IPS-18c (cell line): ENCODE measurements around the gene MAN1A1.

ENCODE experiments used
- H3K4me3 ChIP-seq: 2 replicates; pipeline ENCODE4 v1.7.0; 2013; ENCODE audit warnings: low read depth, mild to moderate bottlenecking, low read length, moderate library complexity; ENCODE audit not compliant: insufficient read depth
- H3K9me3 ChIP-seq: one replicate; pipeline ENCODE4 v1.6.1; 2013; ENCODE audit warnings: mild to moderate bottlenecking, low read length, moderate library complexity; ENCODE audit not compliant: control insufficient read depth, insufficient read depth

The MAN1A1 gene

DNA sequence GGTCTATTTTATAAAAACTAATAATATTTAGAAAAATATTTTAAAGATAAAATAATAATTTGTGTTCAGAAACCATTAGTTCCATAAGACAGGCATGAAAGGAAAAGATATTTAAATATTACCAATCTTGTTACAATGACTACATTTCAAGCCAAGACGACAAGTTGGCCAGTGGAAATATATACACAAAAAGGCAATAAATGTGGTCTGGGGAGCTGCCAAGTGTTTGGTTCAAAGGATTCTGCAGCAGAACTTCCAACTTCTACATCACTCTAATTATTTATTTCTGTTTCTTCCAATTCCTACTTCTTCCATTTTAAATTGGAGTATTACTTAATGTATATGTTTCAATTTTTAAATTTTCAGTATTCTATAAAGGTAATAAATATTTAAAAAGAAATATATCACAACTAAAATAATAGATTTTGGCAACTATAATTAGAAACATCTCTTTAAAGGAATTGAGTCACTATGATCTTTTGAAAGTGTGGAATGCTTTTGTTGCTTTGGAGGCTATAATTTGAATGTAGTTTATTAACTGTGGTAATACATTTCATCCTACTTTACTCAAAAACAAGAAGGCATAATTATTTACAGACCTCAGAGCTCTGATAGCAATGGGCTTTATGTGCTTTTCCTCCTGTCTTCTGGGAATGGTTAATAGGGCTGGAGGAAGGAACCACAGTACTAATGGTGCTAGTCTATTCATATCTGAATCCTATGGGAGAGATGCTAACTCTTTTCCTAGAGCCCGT, 141.4 kb downstream of the MAN1A1 start:
- no peaks in the 10 kb centered on the region for H3K9me3 ChIP-seq
- no peak overlapping the region for H3K4me3 ChIP-seq

DNA sequence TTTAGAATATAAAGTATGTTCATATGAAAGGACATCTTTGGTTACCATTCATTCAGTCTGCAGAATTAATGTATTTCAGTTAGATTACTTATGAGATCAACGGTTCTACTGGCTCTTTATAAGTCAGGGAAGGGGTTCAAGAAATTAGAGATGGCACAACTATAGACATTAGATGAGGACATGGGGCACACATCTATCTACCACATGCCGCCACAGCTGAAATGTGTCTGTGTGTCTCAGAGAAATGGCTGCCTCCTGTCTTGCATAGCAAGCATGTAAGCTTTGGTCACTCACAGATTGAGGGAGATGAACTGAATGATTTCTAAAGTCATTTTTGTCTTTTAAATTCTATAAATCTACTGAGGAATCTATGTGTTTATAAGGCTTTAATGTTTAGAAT, 142.2 kb downstream of the MAN1A1 start:
- no peaks in the 10 kb centered on the region for H3K9me3 ChIP-seq
- no peak overlapping the region for H3K4me3 ChIP-seq

DNA sequence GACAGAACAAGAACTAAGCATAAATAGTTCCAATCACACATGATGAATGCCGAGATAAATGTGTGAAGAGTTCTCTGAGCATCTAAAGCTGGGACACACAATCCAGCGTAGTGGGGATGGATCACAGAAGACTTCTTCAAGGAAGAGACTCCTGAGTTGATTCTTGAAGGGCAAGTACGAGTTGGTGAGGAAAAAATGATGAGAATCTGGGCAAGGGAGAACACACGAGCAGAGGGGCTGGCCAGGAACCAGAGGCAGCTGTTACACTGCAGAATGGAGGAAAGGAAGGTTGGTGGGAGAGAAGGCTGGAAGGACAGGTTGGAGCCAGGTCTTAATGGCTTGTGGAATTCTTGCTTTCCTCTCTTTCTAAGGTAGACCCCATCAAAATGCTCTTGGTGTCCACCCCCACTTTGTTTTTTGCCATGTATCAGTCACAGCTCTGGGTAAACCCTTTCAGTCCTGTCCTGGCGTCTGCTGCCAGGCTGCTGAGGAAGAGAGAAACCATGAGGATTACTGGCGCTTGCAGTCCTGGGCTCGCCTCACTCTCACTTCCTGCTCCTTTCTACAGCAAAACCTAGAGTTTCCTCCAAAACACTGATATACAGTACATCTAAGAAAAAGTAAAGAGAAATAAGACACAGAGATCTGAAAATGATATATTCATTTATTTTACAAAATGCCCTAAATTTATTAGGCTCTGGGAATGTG, 143.5 kb downstream of the MAN1A1 start:
- no peaks in the 10 kb centered on the region for H3K9me3 ChIP-seq
- no peak overlapping the region for H3K4me3 ChIP-seq

DNA sequence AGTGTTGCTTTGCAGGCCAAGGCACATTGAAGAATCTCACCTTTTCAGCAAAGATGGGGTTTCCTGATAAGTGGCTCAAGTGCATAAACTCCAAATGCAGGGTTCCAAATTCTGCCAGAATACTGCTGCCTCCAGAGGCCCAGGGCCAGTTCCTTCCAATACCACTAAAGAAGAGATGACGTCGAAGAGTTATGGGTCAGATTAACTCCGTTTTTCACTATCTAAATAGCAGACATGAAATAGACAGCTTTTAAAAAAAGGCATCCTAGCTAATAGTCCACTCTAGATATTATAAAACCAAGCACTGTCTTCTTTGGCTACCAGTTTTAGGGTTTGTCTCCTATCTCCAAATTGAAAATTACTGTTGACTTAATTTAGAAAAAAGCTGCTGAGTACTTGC, 144.8 kb downstream of the MAN1A1 start:
- Histone ChIP-seq H3K4me3 (no peak overlapping the region), H3K9me3 (no peaks in the 10 kb centered on the region)

DNA sequence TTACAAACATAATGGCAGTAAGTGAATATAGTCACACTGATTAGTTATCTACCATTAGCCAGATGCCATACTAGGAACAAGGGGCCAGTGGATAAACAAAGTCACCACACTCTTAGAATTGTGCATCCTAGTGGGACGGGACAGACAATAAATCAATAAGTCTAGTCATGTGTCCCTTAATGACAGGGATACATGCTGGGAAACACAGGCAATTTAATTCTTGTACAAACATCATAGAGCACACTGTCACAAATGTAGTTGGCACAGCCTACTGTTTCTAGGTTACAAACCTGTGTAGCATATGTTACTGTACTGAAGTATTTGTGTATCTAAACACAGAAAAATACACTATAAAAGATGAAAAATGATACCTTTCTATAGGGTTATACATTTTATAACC, 148.1 kb downstream of the MAN1A1 start:
- no peak overlapping the region for H3K4me3 ChIP-seq
- no peaks in the 10 kb centered on the region for H3K9me3 ChIP-seq

DNA sequence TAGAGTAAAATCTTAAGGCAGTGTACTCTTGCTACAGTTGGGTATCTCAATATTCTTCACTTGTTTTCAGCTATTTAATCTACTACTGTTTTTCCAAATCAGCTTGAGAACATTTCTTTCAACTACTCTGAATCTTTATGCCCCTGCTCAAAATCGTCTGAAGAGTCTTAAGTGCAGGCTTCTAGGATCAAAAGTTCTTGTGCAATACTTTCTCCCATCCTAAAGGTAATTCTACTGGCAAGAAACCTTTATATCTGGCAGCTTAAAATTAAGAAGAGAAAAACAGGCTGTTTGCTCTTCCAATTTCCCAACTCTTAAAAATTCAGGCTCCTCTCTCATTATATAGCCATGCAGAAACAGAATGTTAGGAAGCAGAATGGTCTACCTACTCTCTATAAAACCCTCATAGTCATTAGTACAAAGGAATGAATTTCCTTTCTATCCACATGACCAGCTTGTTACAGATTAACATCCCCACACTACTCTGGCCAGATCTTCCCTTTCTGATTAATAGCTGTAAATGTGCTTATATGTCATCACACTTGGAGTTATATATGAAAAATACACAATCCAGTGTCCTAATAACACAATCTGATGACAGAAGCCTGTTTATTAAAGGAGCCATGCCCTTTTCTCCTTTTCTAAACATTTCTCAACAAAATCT, 148.9 kb downstream of the MAN1A1 start:
- H3K9me3 ChIP-seq: no peaks in the 10 kb centered on the region
- H3K4me3 ChIP-seq: no peak overlapping the region

DNA sequence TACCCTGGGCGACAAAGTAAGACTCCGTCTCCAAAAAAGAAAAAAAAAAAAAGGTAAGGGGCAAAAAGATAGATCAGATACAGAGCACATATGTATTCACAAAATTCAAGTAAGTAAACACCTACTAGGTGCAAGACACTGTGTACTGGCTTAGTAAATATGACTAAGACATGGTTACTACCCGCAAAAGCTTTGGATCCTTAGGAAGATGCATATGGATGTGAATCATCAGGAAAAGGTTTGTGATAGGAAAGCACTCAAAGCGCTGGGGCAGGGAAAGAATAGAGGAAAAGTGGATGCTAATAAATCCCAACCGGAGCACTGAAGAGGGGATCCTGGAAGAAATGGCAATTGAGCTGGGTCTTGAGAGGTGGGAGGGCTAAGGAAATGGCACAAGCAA, 152.3 kb downstream of the MAN1A1 start:
- Histone ChIP-seq H3K4me3 (no peak overlapping the region), H3K9me3 (no peaks in the 10 kb centered on the region)

DNA sequence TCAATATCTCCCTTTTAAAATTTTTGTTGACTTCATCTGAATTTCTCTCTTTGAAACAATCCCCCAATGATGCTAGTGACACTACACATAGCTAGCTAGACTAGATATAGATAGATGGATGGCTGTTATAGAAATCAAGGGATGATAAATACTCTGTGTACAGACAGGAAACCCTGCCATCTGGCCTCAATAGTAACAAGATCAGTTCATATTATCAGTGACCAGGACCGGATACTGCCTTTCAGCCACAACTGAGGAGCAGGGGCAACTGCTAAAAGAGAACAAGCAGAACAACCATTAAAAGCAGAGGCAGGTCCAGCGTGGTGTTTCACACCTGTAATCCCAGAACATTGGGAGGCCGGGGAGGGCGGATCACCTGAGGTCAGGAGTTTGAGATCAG, 152.8 kb downstream of the MAN1A1 start:
- Histone ChIP-seq H3K4me3 (no peak overlapping the region), H3K9me3 (no peaks in the 10 kb centered on the region)

DNA sequence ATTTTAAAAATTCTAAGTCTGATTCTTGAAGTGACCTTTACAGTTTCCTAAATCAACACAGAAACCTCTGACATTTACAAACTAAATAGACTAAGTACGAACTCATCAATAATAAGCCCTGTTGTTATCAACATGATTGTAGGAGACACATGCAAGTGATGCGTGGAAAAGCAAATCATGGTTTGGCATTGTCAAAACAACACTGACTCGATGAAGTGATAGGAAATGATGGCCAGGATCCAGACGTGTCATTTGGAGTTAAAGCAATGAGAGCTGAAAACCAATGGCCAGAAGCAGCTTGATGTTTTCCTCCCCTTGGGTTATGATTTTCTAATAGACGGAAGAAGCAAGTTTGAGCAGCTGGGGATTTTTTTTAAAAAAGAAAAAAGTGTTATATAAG, 153.7 kb downstream of the MAN1A1 start:
- no peak overlapping the region for H3K4me3 ChIP-seq
- no peaks in the 10 kb centered on the region for H3K9me3 ChIP-seq

DNA sequence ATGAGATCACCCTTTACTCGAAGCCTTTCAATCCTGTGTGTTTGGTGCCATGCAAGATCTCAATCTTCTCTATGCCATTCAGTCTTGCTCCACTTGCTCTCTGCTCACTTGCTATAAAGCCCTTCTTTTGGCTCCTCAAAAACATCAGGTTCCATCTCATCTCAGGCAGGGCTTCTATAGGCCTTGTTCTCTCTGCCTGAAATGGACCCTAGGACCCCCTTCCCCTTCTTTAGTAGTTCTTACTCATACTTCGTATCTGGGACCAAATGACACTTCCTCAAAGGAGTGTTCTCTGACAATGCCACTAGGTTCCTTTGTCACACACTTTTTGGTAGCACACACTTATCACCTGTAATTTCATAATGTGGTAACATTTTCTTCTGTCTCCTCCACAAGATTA, 154.4 kb downstream of the MAN1A1 start:
- H3K9me3 ChIP-seq: no peaks in the 10 kb centered on the region
- H3K4me3 ChIP-seq: no peak overlapping the region

DNA sequence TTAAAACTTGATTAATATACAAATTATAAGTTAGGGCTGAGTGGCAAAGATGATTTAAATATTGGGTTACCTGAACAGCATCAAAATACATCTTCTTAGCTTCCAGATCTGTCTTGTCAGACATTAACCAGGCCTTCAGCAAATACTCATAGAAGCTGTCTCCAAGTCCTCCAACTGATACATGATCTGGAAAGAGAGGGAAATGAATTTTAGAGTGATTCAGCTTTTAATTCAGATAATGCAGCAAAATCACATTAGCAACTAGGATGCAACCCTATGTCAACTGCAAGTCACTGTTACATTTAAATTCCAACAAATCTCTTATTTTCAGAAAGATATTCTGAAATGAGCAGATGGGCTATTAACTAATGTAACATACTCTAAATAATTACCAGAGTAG, 155.9 kb downstream of the MAN1A1 start:
- Histone ChIP-seq H3K9me3 (no peaks in the 10 kb centered on the region), H3K4me3 (no peak overlapping the region)

DNA sequence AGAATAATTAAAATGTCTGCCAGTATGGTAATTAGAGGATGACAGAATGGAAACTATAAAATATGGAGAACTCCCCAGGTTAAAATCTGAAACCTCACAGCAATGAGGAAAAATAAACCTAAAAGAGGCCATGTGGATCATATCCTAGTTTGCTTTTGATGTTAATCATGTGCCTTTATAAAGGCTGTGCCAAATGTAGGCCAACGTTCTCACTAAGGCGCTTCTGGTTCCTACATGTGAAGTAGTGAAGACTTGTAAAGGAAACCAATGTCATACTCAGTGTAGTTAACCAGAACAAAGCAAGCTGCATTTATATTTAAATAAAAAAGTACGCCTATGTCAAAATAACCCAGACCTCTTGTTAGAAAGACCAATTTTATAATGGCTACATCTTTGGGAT, 157.4 kb downstream of the MAN1A1 start:
- H3K4me3 ChIP-seq: no peak overlapping the region
- no peaks in the 10 kb centered on the region for H3K9me3 ChIP-seq

DNA sequence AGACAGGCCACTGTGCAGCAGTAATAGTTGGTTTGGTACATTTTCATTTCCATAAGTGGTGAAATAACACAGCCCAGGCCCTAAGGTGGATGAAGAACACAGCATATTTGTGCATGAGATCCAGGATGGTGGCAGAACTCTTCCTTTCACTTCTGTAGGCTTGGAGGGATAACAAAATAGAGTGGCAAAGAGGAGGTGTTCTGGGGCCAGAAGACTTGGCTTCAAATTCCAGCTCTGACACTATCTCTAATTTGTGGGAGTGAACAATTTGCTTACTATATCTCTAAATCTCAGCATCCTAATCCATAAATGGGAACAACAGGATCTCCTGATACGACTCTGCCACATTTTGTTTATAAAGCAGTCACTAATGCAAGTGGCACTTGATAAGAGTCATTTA, 159.4 kb downstream of the MAN1A1 start:
- Histone ChIP-seq H3K9me3 (peaks cover 2% of the 10 kb centered on the region), H3K4me3 (no peak overlapping the region)

DNA sequence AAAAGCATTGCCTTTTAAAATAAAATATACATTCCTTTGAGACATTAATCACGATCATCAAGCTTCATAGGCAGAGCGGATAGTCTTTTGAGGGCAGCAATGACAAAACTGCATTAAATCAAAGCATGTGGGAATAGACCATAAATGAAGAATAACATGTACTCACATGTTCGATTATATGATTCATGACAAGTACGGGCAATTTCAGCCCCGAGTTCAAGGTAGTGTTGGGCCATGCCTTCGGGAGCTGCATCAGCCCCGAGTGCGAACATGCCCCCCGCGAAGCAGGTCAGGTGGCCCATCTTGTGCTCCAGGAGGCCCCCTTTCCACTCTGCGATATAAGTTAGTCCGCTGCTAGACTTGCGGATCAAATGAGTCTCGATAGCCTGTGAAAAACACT, 160.1 kb downstream of the MAN1A1 start:
- Histone ChIP-seq H3K9me3 (peaks cover 2% of the 10 kb centered on the region), H3K4me3 (no peak overlapping the region)

DNA sequence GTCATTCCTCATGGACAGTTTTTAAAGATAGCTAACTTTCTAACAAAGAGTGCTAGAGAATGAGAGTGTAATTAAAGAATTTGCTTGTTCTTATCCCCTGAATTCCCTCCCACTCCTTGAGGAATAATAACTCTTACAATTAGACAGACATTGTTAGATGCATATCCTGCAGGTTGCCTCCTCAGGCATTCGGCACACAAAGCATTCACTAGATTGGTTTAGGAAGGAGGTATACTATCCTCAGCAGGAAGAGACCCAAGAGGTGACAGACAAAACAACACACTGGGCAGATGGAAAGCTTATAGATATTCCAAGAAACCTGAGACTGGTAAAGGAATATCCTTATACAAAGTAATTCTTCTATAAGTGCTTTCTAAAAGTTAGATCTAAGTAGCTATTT, 162.0 kb downstream of the MAN1A1 start:
- H3K9me3 ChIP-seq: peaks cover 2% of the 10 kb centered on the region
- no peak overlapping the region for H3K4me3 ChIP-seq

DNA sequence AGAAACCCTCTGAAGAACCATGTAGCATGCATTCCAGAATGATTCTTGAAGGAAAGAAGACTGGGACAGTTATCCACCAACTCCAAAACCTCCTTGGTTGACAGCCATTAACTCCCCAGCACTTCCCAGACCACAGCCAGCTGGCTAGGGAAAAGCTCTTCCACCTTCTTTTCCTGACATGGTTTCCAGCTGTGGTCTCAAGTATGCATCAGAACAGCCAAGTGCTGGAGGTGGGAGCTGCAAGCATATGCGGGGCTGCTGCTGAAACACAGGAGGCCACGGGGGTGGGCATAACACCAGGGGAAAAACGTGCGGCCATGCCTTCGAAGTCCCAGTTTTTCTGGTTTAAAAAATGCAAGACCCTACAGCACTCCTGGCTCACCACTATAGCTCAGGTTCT, 163.1 kb downstream of the MAN1A1 start:
- H3K4me3 ChIP-seq: no peak overlapping the region
- peaks cover 2% of the 10 kb centered on the region for H3K9me3 ChIP-seq

DNA sequence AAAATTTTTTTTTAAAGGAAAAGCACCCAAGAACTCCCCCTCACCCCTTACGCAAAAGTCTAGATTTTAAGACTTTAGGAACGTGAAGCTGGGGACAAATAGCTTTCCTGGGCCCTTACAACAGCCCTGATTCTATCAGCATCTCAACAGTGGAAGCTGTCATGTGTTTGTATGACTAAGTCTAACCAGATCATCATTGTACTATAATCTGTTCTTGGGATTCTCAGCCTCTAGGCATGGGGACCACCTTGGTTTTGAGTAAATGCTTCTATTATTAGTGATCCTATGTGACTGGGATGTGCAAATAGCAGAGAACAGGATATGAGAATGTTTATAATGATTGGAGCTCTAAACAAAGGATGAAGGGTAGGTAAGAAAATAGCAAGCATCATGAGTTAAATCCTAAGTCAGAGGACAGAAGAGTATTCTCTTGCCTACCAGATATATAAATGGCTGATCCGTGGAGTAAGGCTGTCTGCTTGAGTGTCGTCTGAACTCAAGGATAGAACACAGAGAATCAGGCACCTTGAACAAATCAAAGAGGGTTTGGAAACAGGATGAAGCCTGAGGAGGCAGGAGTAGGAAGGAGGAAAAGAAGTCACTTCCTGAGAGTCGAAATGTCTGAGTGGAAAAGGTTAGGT, 165.4 kb downstream of the MAN1A1 start:
- peaks cover 2% of the 10 kb centered on the region for H3K9me3 ChIP-seq
- no peak overlapping the region for H3K4me3 ChIP-seq

DNA sequence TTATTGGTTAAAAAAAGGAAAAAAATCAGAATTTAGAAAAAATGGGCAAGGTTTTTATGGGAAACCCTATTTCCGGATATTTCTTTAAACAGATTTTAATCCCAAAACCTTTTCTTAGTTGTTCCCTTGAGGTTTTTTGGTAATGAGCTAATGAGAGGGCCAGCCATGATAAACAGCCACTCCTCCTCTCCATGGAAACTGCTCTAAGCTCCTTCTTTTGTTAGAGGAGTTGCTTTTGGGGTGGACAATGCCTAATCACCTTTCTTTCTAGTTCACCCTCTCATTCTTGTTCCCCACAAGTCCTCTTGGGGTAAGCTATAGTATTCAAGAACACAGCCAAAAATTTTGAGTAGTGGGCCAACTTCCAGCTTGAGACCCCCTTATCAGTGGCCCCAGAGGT, 166.1 kb downstream of the MAN1A1 start:
- Histone ChIP-seq H3K9me3 (peaks cover 2% of the 10 kb centered on the region), H3K4me3 (no peak overlapping the region)
